Cortex of kidney (tissue), 1 donor: ENCODE data around the gene LTBP3.

Experiments
- DNase-seq: peaks from one replicate; lab custom pipeline; 2025; lab: John Stamatoyannopoulos, UW

LTBP3 gene

GRCh38 chr11:65585396-65586246, 27.5 kb upstream of the LTBP3 start:
- DNase-seq = no peak

- DNase-seq = no peak
Observed at GRCh38 chr11:65584723-65585171, 26.6 kb upstream of the LTBP3 start.

- DNase-seq = no peak
Observed at GRCh38 chr11:65584106-65584505, 25.9 kb upstream of the LTBP3 start.

- DNase-seq = no peak
Observed at GRCh38 chr11:65583589-65583988, 25.4 kb upstream of the LTBP3 start.

- no peak for DNase-seq
Observed at GRCh38 chr11:65581928-65582327, 23.8 kb upstream of the LTBP3 start.

GRCh38 chr11:65580756-65581155, 22.6 kb upstream of the LTBP3 start:
- DNase-seq = no peak

GRCh38 chr11:65580031-65580692, 22.0 kb upstream of the LTBP3 start:
- no peak for DNase-seq

- DNase-seq = no peak
Observed at GRCh38 chr11:65579291-65579690, 21.1 kb upstream of the LTBP3 start.

- DNase-seq = no peak
Observed at GRCh38 chr11:65578667-65579066, 20.5 kb upstream of the LTBP3 start.

- no peak for DNase-seq
Observed at GRCh38 chr11:65578134-65578533, 20.0 kb upstream of the LTBP3 start.

GRCh38 chr11:65577756-65578109, 19.6 kb upstream of the LTBP3 start:
- DNase-seq = no peak

GRCh38 chr11:65576867-65577755, 19.0 kb upstream of the LTBP3 start:
- DNase-seq = no peak

GRCh38 chr11:65576232-65576866, 18.2 kb upstream of the LTBP3 start:
- no peak for DNase-seq

GRCh38 chr11:65575568-65576231, 17.5 kb upstream of the LTBP3 start, which contains the start of gene EHBP1L1:
TSS of gene EHBP1L1 (plus strand) at chr11:65576053. CDS start at chr11:65576303, 250 bp downstream.
- no peak for DNase-seq

- DNase-seq = no peak
Observed at GRCh38 chr11:65574811-65575567, 16.8 kb upstream of the LTBP3 start.

GRCh38 chr11:65574109-65574810, 16.1 kb upstream of the LTBP3 start:
- DNase-seq = no peak

- DNase-seq = no peak
Observed at GRCh38 chr11:65573391-65574079, 15.4 kb upstream of the LTBP3 start.

- DNase-seq = no peak
Observed at GRCh38 chr11:65572356-65573051, 14.3 kb upstream of the LTBP3 start, which contains the start of gene FAM89B. TSS of gene FAM89B (plus strand) at chr11:65572538. CDS start at chr11:65572670, 132 bp downstream.
